GM19397 (cell line): ENCODE measurements around the gene TCF4.

Source experiments
- ATAC-seq: cut with Tn5 transposase; IDR thresholded peaks from one replicate; pipeline ENCODE4 v1.9.1; 2021; ENCODE audit warnings: mild to moderate bottlenecking, moderate library complexity; ENCODE audit not compliant: unreplicated experiment

TCF4 gene

DNA sequence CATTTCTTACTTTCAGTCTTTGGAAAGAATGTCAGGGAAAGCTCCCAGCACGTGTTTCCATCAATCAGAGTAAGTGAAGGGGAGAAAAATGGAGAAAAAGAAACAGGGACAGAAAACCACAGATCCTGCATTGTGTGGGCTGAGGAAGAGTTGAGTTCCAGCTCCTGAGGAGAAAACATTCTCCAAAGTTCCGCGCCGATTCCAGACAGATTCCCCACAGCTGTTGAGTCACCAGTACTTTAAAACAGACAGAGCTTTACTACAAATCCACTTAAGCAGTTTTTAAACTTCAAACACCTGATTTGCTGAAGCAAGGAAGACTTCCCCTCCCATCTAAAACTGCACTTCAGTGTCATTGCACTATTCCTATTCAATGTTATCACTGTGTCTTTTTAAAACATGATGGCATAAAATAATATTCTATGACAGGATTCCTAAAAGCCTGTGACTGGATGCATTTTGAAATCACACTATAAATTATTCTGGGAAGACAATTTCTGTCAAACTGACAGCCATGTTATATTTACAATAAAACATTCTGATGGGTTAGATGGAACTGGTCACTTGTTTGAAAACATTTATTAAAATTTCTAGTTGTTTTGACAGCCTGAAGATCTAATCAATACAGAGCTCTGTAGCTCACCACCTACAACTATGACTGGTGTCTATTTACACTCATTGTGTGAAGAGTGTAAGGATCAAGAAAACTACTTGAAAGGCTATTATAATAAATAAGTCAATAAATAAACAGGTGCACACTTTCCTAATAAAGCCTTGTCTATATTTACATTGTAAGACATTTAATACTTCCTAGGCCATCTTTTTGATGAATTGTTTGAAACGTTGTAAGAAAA is 40.9 kb downstream of the TCF4 start:
- ATAC-seq, result no peak

DNA sequence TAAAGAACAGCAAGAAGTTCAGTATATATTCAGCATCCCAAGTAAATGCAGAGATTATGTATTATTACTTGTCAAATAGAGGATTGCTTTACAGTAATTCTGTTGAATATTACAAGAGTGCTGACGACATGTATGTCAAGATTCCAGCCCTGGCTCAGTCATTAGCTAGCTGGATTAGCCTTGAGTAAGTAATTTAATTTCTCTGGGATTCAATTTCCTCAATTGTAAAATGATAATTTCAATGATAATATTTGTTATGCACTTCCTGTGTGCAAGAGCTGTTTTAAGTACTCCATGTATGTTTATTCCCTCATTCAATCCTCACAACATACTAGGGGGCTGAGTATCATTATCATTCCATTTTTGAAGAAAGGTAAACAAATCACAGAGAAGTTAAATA is 44.0 kb downstream of the TCF4 start:
- ATAC-seq, result no peak

- no peak for ATAC-seq
These were observed 44.8 kb downstream of the TCF4 start for GRCh38 chr18:55543130-55543704.

DNA sequence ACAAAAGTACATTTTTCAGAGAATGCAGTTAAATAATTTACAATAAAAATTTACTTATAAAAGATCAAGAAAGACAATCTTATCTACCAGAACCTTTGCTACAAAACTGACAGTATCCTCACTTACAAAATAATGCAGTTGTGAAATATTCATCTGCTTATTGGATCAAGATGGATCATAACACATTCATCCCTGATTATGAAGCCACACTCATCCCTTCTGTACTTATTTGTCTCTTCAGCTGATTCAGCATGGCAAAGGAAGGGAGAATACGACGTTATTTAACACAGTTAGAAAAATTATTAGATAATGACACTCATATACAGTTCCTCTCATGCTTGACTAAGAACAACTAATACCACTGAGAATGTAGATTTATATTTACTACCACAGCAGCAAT is 46.4 kb downstream of the TCF4 start:
- no peak for ATAC-seq

DNA sequence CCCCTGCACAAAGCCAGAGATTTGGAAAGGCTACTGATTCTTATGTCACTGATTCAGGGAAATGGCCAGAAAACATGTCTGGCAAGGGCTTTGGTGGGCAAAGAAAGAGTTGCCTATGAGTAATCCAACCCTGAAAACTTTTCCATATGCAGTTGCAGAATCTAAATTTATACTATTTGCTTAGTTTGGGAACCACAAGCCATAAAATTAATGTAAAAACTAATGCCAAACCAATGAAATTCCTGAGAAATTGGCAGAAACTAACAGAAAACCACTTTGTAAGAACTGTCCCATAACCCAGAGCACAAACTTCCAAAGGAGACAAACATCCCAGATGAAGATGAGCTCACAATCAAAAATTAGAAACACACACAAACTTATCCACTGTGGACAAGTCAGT is 48.8 kb downstream of the TCF4 start:
- ATAC-seq, result no peak

GRCh38 chr18:55534996-55535395 is 53.0 kb downstream of the TCF4 start:
- no peak for ATAC-seq

DNA sequence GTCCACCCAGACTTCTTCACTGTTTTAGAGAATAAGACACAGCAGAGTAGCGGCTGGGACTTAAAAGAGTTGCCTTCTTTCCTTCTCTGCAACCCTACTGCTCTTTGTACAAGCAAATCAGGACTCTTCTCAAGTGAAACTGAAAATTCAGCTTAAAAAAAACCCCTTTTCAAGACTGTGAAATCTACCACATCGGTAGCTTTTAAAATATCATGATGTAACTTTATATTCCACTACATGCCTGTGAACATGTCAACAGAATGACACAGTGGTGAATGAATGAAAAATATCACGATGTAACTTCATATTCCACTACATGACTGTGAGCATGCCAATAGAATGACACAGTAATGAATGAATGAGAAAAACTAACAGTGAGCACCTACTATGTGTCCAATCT is 53.4 kb downstream of the TCF4 start:
- ATAC-seq, result no peak

DNA sequence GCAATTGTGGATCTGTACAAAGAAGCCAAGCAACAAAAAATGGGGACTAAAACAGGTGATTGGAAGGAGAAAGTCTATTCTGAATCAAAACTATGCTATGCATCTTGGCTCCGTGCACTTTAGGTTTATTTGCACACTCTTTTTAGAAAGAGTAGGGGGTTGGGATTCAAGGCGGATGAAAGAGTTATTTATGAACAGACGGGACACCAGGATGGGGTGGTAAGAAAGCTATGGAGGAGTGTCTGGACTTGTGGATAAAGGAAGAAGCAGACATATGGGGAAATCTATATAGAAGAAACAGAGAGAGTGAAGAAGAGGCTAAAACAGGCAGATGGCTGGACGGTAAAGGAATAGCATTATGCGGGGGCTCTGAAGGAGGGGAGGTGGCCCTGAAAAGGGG is 57.8 kb downstream of the TCF4 start:
- no peak for ATAC-seq

DNA sequence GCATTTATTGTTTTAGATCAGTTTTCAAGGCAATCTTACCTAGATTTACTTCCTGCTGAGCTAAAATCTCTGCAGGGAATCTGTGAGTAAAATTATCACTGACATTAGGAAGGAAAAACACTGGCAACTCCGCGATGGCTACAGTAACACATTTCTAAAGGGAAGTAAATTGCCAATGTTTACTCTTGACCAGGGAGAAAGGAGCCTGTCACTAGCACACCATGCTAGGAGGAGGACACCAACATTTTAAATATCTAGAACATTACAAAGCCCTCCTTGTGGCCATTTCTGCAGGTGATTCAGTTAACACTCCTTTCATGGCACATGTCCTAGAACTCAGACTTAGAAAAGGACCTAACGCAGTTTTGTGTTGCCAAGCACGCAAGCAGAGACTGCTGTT is 58.4 kb downstream of the TCF4 start:
- no peak for ATAC-seq

- ATAC-seq, result no peak
These were observed 62.1 kb downstream of the TCF4 start for GRCh38 chr18:55525845-55526244.

GRCh38 chr18:55524353-55525073 is 63.5 kb downstream of the TCF4 start:
- ATAC-seq, result no peak

DNA sequence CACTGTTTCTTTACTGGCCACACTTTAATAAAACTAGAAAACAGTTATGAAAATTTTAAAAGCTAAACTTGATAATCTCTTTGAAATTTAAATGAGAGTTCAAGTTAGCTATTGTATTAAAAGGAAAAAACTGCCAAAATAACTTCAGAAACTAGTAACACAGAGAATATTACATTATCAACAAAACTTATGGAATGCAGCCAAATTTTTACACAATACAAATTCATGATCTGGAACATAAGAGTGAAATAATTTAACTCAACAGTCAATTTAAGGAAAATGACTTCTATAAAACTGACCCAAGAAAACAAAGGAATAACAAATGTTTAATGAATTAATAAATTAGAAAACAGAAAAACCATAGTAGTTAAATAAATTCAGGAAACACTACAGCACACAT is 65.0 kb downstream of the TCF4 start:
- no peak for ATAC-seq

DNA sequence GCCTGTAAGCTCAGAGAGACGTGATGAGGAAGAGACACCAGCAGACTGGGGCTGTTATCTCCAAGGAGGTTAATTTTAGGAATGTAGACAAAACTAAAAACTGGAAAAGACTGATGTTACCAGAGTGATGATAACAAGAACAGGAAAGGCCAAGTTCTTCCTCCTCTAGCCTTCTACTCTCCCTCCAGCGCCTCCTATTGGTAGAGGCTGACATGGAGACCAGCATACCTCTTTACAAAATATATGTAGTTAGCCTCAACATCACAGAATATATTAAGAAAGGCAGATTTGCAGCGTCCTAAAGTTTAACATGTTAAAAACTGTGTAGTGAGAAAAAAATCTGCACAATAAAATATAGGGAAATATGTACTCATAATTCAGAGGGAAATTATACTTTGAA is 66.0 kb downstream of the TCF4 start:
- ATAC-seq, result no peak

- no peak for ATAC-seq
These were observed 70.9 kb downstream of the TCF4 start for GRCh38 chr18:55517055-55517454.

DNA sequence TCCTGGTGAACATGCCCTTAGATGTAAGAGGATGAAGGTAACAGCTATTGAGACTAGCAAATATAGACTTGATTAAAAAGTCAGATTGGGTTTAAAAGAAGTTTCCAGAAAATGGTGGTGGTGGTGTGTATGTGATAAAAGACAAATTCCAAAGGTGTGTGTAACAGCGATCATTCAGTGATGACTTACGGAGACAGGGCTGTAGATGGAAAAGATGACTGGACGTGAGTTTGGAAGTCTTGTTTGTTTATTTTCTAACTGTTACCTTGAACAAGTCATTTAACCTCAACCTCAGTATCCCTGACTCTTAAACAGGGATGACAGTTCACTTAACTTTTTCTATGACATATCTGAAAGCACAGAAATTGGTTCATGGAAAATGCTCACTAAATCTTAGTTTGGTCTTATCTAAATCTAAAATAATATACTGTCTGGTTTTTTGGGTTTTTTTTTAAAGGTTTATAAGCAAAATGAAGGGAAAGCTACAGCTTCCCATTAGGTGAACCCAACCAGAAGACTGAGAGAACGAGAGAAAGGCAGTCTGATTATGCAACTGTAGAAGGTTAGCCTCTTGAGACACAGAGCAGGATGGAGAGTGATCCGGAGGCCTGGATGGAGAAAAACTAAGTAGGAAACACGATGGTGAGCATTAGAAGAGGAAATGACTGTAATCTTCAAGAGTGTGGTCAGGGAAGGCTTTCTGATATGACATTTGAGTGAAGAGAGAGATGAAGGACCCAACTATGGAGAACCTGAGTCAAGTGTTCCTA is 71.9 kb downstream of the TCF4 start:
- no peak for ATAC-seq

- ATAC-seq, result no peak
These were observed 72.8 kb downstream of the TCF4 start for GRCh38 chr18:55515214-55515613.

DNA sequence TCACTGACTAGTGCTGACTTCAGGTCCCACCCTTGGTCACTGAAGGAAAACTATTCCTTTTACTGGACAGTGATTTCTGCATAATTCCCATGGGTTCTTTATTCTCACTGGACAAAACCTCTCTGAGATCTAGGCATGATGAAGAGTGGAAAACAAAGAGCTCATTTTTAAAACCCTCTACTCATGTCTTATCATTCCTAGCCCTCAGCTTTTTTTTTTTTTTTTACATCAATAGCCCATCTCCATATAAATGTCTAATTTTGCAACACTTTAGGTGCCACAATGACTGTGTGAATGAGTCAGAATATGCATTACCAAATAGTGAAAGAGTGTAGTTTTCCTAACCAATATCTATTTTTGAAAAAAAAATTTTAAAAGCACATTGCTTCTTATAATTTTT is 74.8 kb downstream of the TCF4 start:
- ATAC-seq, result no peak

GRCh38 chr18:55511277-55511676 is 76.7 kb downstream of the TCF4 start:
- no peak for ATAC-seq

GRCh38 chr18:55510809-55511208 is 77.2 kb downstream of the TCF4 start:
- ATAC-seq, result no peak

- peak; percentile 78 for ATAC-seq
These were observed 78.2 kb downstream of the TCF4 start for GRCh38 chr18:55509631-55510324.

DNA sequence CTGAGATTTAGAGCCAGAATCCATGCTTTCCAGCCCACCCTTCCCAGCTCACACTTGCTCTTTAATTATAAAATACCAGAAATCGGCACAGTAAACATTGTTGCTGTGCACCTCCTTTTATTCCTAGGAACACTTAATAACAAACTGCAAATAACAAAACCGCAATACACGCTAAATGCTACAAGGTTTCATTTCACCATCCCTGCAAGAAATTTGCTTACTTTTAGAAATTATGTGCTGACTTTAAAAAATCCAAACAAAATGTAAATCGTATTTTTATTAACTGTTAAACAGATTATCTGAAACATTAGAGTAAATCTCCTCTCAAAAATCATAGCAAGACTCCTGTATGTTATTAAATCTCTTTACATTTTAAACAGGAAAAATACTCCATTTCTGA is 79.3 kb downstream of the TCF4 start:
- no peak for ATAC-seq
